IMR-90 (cell line): Measurements from ENCODE around the gene TMEM117. TPM values are rescaled to one million over a fixed set of nuclear protein-coding genes. Genes with fewer than 3 reads are reported as not detected.

ENCODE experiments used
- ATAC-seq: fragments of 200-7000 bp; cut with Tn5 transposase; 2 replicates; pipeline ENCODE4 v1.9.1; 2020; ENCODE audit warnings: low read depth, mild to moderate bottlenecking, moderate library complexity
- BruUV-seq: library from RNA; stranded (reverse); fragments of 400-500 nt; replicated peaks from 2 replicates; lab custom pipeline; 2021; lab: Mats Ljungman, UMichigan
- CTCF ChIA-PET: fragments of 300-600 bp; formaldehyde crosslinking; extraction: SDS; loops from one replicate; lab custom pipeline; 2021; ENCODE audit warnings: antibody characterized with exemption; lab: Yijun Ruan, JAX
- POLR2A ChIA-PET: fragments of 300-600 bp; sonication (Branson Sonifier 250); formaldehyde crosslinking; loops from one replicate; lab custom pipeline; 2022; ENCODE audit warnings: antibody characterized with exemption; ENCODE audit not compliant: unreplicated experiment; lab: Charles Lee
- DNase-seq: peaks from one replicate; pipeline ENCODE4 v3.0.0; 2013
- H2AFZ ChIP-seq: replicated peaks from 2 replicates; pipeline ENCODE3; 2013; ENCODE audit warnings: low read length, mild to moderate bottlenecking; ENCODE audit not compliant: poor library complexity
- H2AK5ac ChIP-seq: 2 replicates; pipeline ENCODE4 v1.6.1; 2013; ENCODE audit warnings: low read depth, low read length, inconsistent platforms
- H2AK9ac ChIP-seq: replicated peaks from 2 replicates; pipeline ENCODE3; 2013; ENCODE audit warnings: mild to moderate bottlenecking, low read depth, low read length, moderate library complexity; ENCODE audit not compliant: poor library complexity
- H2BK120ac ChIP-seq: 2 replicates; pipeline ENCODE4 v1.6.1; 2013; ENCODE audit warnings: low read depth, low read length, inconsistent platforms
- H2BK15ac ChIP-seq: 3 replicates; pipeline ENCODE4 v1.6.1; 2013; ENCODE audit warnings: low read depth, low read length, inconsistent platforms
- H2BK20ac ChIP-seq: 2 replicates; pipeline ENCODE4 v1.6.1; 2013; ENCODE audit warnings: low read depth, mild to moderate bottlenecking, inconsistent platforms, low read length, moderate library complexity
- H2BK5ac ChIP-seq: 2 replicates; pipeline ENCODE4 v1.6.1; 2013; ENCODE audit warnings: mild to moderate bottlenecking, low read depth, low read length, inconsistent platforms; ENCODE audit not compliant: poor library complexity, severe bottlenecking
- H3K14ac ChIP-seq: replicated peaks from 2 replicates; pipeline ENCODE4 v1.6.1; 2013; ENCODE audit warnings: low read depth, low read length, inconsistent platforms
- H3K18ac ChIP-seq: 2 replicates; pipeline ENCODE4 v1.6.1; 2013; ENCODE audit warnings: low read depth, low read length, control low read depth
- H3K23ac ChIP-seq: 2 replicates; pipeline ENCODE4 v1.6.1; 2013; ENCODE audit warnings: low read depth, low read length, inconsistent platforms
- H3K27ac ChIP-seq: 2 replicates; pipeline ENCODE4 v1.5.1; 2013; ENCODE audit warnings: mild to moderate bottlenecking, control low read depth, low read length; ENCODE audit not compliant: insufficient read depth
- H3K27me3 ChIP-seq: 2 replicates; pipeline ENCODE4 v1.6.1; 2013; ENCODE audit warnings: low read length; ENCODE audit not compliant: control insufficient read depth, insufficient read depth
- H3K36me3 ChIP-seq: 2 replicates; pipeline ENCODE4 v1.6.1; 2013; ENCODE audit warnings: low read length, mixed read lengths; ENCODE audit not compliant: control insufficient read depth, insufficient read depth
- H3K4ac ChIP-seq: 2 replicates; pipeline ENCODE4 v1.6.1; 2013; ENCODE audit warnings: low read depth, low read length, inconsistent platforms
- H3K4me1 ChIP-seq: 2 replicates; pipeline ENCODE4 v1.6.1; 2013; ENCODE audit warnings: low read length, mixed read lengths; ENCODE audit not compliant: control insufficient read depth, insufficient read depth
- H3K4me2 ChIP-seq: 2 replicates; pipeline ENCODE4 v1.6.1; 2013; ENCODE audit warnings: low read depth, mild to moderate bottlenecking, control low read depth, low read length, moderate library complexity
- H3K4me3 ChIP-seq: 2 replicates; pipeline ENCODE4 v1.5.1; 2013; ENCODE audit warnings: low read depth, mild to moderate bottlenecking, control low read depth, low read length, moderate library complexity; ENCODE audit not compliant: insufficient read depth
- H3K56ac ChIP-seq: 2 replicates; pipeline ENCODE4 v1.6.1; 2013; ENCODE audit warnings: low read length, inconsistent platforms; ENCODE audit not compliant: insufficient read depth; ENCODE audit errors: extremely low read depth
- H3K79me1 ChIP-seq, 2 experiments: 2 replicates each; pipeline ENCODE4 v1.6.1; 2013; ENCODE audit warnings: low read length in 2 of 2, inconsistent platforms in 1 of 2, low read depth in 1 of 2
- H3K9ac ChIP-seq: 2 replicates; pipeline ENCODE4 v1.6.1; 2013; ENCODE audit warnings: low read depth, low read length, control low read depth
- H3K9me1 ChIP-seq: 2 replicates; pipeline ENCODE4 v1.6.1; 2013; ENCODE audit warnings: low read length, inconsistent platforms; ENCODE audit not compliant: insufficient read depth
- H3K9me3 ChIP-seq: 2 replicates; pipeline ENCODE4 v1.6.1; 2013; ENCODE audit warnings: low read length; ENCODE audit not compliant: control insufficient read depth, insufficient read depth
- H4K20me1 ChIP-seq: 2 replicates; pipeline ENCODE4 v1.6.1; 2013; ENCODE audit warnings: low read length, inconsistent platforms; ENCODE audit not compliant: insufficient read depth
- H4K5ac ChIP-seq: 2 replicates; pipeline ENCODE4 v1.6.1; 2013; ENCODE audit warnings: mild to moderate bottlenecking, low read depth, low read length, control low read depth
- H4K8ac ChIP-seq, 2 experiments: 2 replicates each; pipeline ENCODE4 v1.6.1; 2013; ENCODE audit warnings: low read depth in 2 of 2, low read length in 2 of 2, control low read depth in 1 of 2, inconsistent platforms in 1 of 2
- H4K91ac ChIP-seq: 2 replicates; pipeline ENCODE4 v1.6.1; 2013; ENCODE audit warnings: low read depth, low read length, inconsistent platforms; ENCODE audit not compliant: insufficient read depth
- BHLHE40 ChIP-seq: fragments of 150-350 bp; IDR thresholded peaks from 2 replicates; pipeline ENCODE4 v1.6.1; 2016; ENCODE audit warnings: mild to moderate bottlenecking, low read depth, low read length
- CEBPB ChIP-seq: IDR thresholded peaks from 2 replicates; pipeline ENCODE4 v1.6.1; 2012; ENCODE audit warnings: low read depth, low read length, improper control_type of control experiment
- CHD1 ChIP-seq: IDR thresholded peaks from 2 replicates; pipeline ENCODE4 v1.6.1; 2012; ENCODE audit warnings: low read depth, low read length, improper control_type of control experiment
- ELK1 ChIP-seq: fragments of 150-350 bp; IDR thresholded peaks from 2 replicates; pipeline ENCODE4 v1.6.1; 2016; ENCODE audit warnings: low read depth, mild to moderate bottlenecking, low read length, moderate library complexity, borderline replicate concordance
- FOS ChIP-seq: fragments of 150-350 bp; IDR thresholded peaks from 2 replicates; pipeline ENCODE4 v1.6.1; 2016; ENCODE audit warnings: low read depth, low read length
- MAFK ChIP-seq: IDR thresholded peaks from 2 replicates; pipeline ENCODE4 v1.6.1; 2012; ENCODE audit warnings: low read depth, low read length, improper control_type of control experiment
- MXI1 ChIP-seq: IDR thresholded peaks from 2 replicates; pipeline ENCODE4 v1.6.1; 2012; ENCODE audit warnings: low read depth, mild to moderate bottlenecking, low read length, moderate library complexity, borderline replicate concordance
- NFE2L2 ChIP-seq: fragments of 150-350 bp; IDR thresholded peaks from 2 replicates; pipeline ENCODE4 v1.6.1; 2016; ENCODE audit warnings: low read depth, mild to moderate bottlenecking, low read length
- POLR2A ChIP-seq: IDR thresholded peaks from 2 replicates; pipeline ENCODE4 v1.6.1; 2012; ENCODE audit warnings: mild to moderate bottlenecking, low read depth, low read length
- RCOR1 ChIP-seq: IDR thresholded peaks from 2 replicates; pipeline ENCODE4 v1.6.1; 2012; ENCODE audit warnings: mild to moderate bottlenecking, low read length, improper control_type of control experiment; ENCODE audit not compliant: insufficient replicate concordance
- RFX5 ChIP-seq: IDR thresholded peaks from 2 replicates; pipeline ENCODE4 v1.8.0; 2012; ENCODE audit warnings: low read depth, mild to moderate bottlenecking, low read length, moderate library complexity
- SMC3 ChIP-seq: fragments of 150-350 bp; IDR thresholded peaks from 2 replicates; pipeline ENCODE4 v1.6.1; 2016; ENCODE audit warnings: low read depth, mild to moderate bottlenecking, antibody characterized with exemption, low read length, moderate library complexity
- USF2 ChIP-seq: fragments of 150-350 bp; IDR thresholded peaks from 2 replicates; pipeline ENCODE4 v1.6.1; 2017; ENCODE audit warnings: mild to moderate bottlenecking, antibody characterized with exemption, low read length, low read depth
- WGBS, 2 experiments: methylation state at CpG; one replicate each; pipeline versions ENCODE4 v1.1.5 to v1.1.7; 2013; ENCODE audit warnings: missing lambda C conversion rate in 2 of 2; ENCODE audit not compliant: insufficient read length in 1 of 2; ENCODE audit errors: extremely low coverage in 2 of 2; 5-methylcytosine and 5-hydroxymethylcytosine counted together
- dilution Hi-C: fragments of 300-500 bp; cut with HindIII; formaldehyde crosslinking; loops from one replicate; pipeline ENCODE4 v1.14.3; 2018; ENCODE audit warnings: low sequenced_read_pairs; ENCODE audit not compliant: unreplicated experiment
- in situ Hi-C: fragments of 300-500 bp; cut with MboI; formaldehyde crosslinking; loops from 3 replicates; pipeline ENCODE4 v1.14.3; 2019; ENCODE audit warnings: low sequenced_read_pairs, inconsistent platforms, mixed read lengths
- intact Hi-C: fragments of 100-400 bp; cut with micrococcal nuclease; formaldehyde crosslinking; loops from 2 replicates; pipeline ENCODE4 v1.10.0; 2022
- polyA plus RNA-seq, 3 experiments: library from polyadenylated mRNA; depleted of rRNA; stranded (reverse); fragments of >200 nt; gene quantifications; 2 replicates each; pipeline ENCODE4 v1.2.3, GENCODE V29; 2012; ENCODE audit warnings: low replicate concordance in 1 of 3
- total RNA-seq: library from RNA; depleted of rRNA; stranded (reverse); fragments of >200 nt; gene quantifications from 2 replicates; pipeline ENCODE4 v1.2.3, GENCODE V29; 2012

Gene TMEM117
- total and polyA plus RNA-seq, 2 of the 4 experiments (the other 2 are of a cell fraction), result 8.7 to 21.0 TPM

- no peak overlapping the region for H2BK120ac ChIP-seq
- TF ChIP-seq RCOR1, result no peak
- no peak for TF ChIP-seq MAFK
- TF ChIP-seq RFX5, result no peak
- no peak for TF ChIP-seq MXI1
- no peak for TF ChIP-seq BHLHE40
- TF ChIP-seq NFE2L2, result no peak
- TF ChIP-seq FOS, result no peak
- no peak for TF ChIP-seq POLR2A
- no peak for TF ChIP-seq CEBPB
- TF ChIP-seq USF2, result no peak
- no peak for TF ChIP-seq CHD1
- TF ChIP-seq ELK1, result no peak
- TF ChIP-seq SMC3, result no peak
- H3K9me3 ChIP-seq, result no peaks in the 10 kb centered on the region
- ATAC-seq (no peak), DNase-seq (no peak)
- H2BK15ac ChIP-seq, result no peak overlapping the region
- no peak overlapping the region for H3K18ac ChIP-seq
- no peak overlapping the region for H2AK5ac ChIP-seq
- no peak overlapping the region for H4K8ac ChIP-seq
- no peaks in the 10 kb centered on the region for H3K4me1 ChIP-seq
- no peaks in the 10 kb centered on the region for H3K9me1 ChIP-seq
- no peak overlapping the region for H2BK20ac ChIP-seq
- H3K4me2 ChIP-seq, result no peak overlapping the region
- H3K27me3 ChIP-seq, result no peaks in the 10 kb centered on the region
- no peaks in the 10 kb centered on the region for H4K20me1 ChIP-seq
- dilution Hi-C loops, result no loop called here
- ChIA-PET CTCF (interaction anchor here (1.2 kb wide), 1 partner anchor 11 kb away, joined by 3 read pairs; no protein-coding TSS in a partner anchor), POLR2A (no interaction called here)
- no peak overlapping the region for H2AFZ ChIP-seq
- in situ Hi-C loops, result no loop called here
- no TSS peak for BruUV-seq
- no peaks in the 10 kb centered on the region for H3K79me1 ChIP-seq
- no peak overlapping the region for H3K56ac ChIP-seq
- WGBS, 2 experiments, result 100% methylated on average over 1 of the region's 2 CpGs; no CpG with 5 or more reads in 1 of the 2 experiments
- H4K5ac ChIP-seq, result no peak overlapping the region
- H3K14ac ChIP-seq, result no peak overlapping the region
- intact Hi-C loops, result no loop called here
- H4K91ac ChIP-seq, result no peak overlapping the region
- no peak overlapping the region for H3K27ac ChIP-seq
- H3K9ac ChIP-seq, result no peak overlapping the region
- H3K4me3 ChIP-seq, result no peak overlapping the region
- no peak overlapping the region for H3K4ac ChIP-seq
- no peaks in the 10 kb centered on the region for H3K36me3 ChIP-seq
- no peak overlapping the region for H2BK5ac ChIP-seq
- no peak overlapping the region for H2AK9ac ChIP-seq
- H3K23ac ChIP-seq, result no peak overlapping the region
Observed at GRCh38 chr12:44076871-44077270, 241.0 kb downstream of the TMEM117 start.
